Left kidney (tissue), 8 donors: ENCODE results near the gene ATP6V1G1. TPM values are rescaled to one million over a fixed set of nuclear protein-coding genes. Genes with fewer than 3 reads are reported as not detected.

Experiments
- DNase-seq: peaks from one replicate; pipeline ENCODE4 v3.0.0-alpha.2; 2013
- long read RNA-seq, 8 donors: transcript quantifications; one replicate each; lab custom pipeline, GENCODE V29; 2026
- polyA plus RNA-seq: library from polyadenylated mRNA; unstranded; fragments of 120-200 nt; gene quantifications from one replicate; pipeline ENCODE4 v1.2.1, GENCODE V29; 2013; ENCODE audit not compliant: insufficient read length

The ATP6V1G1 gene
- 211 TPM for polyA plus RNA-seq
- long read RNA-seq, donor 1, transcript ATP6V1G1-201 (3 exons, 1,080 nt) = major isoform, 281 of 293 reads
- long read RNA-seq, donor 1, partial matches to known transcripts = 12 of 293 reads
- long read RNA-seq, donor 1, other reads (novel, unspliced or antisense) = 0 of 293 reads
- long read RNA-seq, donor 2, transcript ATP6V1G1-201 (3 exons, 1,080 nt) = major isoform, 223 of 266 reads
- long read RNA-seq, donor 2, partial matches to known transcripts = 36 of 266 reads
- long read RNA-seq, donor 2, other reads (novel, unspliced or antisense) = 7 of 266 reads
- long read RNA-seq, donor 3, transcript ATP6V1G1-201 (3 exons, 1,080 nt) = major isoform, 183 of 183 reads
- long read RNA-seq, donor 3, partial matches to known transcripts = 0 of 183 reads
- long read RNA-seq, donor 3, other reads (novel, unspliced or antisense) = 0 of 183 reads
- long read RNA-seq, donor 4, transcript ATP6V1G1-201 (3 exons, 1,080 nt) = major isoform, 36 of 63 reads
- long read RNA-seq, donor 4, partial matches to known transcripts = 27 of 63 reads
- long read RNA-seq, donor 4, other reads (novel, unspliced or antisense) = 0 of 63 reads
- long read RNA-seq, donor 5, transcript ATP6V1G1-201 (3 exons, 1,080 nt) = major isoform, 466 of 535 reads
- long read RNA-seq, donor 5, partial matches to known transcripts = 60 of 535 reads
- long read RNA-seq, donor 5, other reads (novel, unspliced or antisense) = 9 of 535 reads
- long read RNA-seq, donor 6, transcript ATP6V1G1-201 (3 exons, 1,080 nt) = major isoform, 248 of 355 reads
- long read RNA-seq, donor 6, partial matches to known transcripts = 107 of 355 reads
- long read RNA-seq, donor 6, other reads (novel, unspliced or antisense) = 0 of 355 reads
- long read RNA-seq, donor 7, transcript ATP6V1G1-201 (3 exons, 1,080 nt) = major isoform, 369 of 437 reads
- long read RNA-seq, donor 7, partial matches to known transcripts = 68 of 437 reads
- long read RNA-seq, donor 7, other reads (novel, unspliced or antisense) = 0 of 437 reads
- long read RNA-seq, donor 8, transcript ATP6V1G1-201 (3 exons, 1,080 nt) = major isoform, 106 of 116 reads
- long read RNA-seq, donor 8, partial matches to known transcripts = 10 of 116 reads
- long read RNA-seq, donor 8, other reads (novel, unspliced or antisense) = 0 of 116 reads

- peak; percentile 99 for DNase-seq
Observed at GRCh38 chr9:114587345-114588202, at the start of gene ATP6V1G1. TSS of gene ATP6V1G1 (plus strand) at chr9:114587769. CDS start at chr9:114587839, 70 bp downstream.

DNA sequence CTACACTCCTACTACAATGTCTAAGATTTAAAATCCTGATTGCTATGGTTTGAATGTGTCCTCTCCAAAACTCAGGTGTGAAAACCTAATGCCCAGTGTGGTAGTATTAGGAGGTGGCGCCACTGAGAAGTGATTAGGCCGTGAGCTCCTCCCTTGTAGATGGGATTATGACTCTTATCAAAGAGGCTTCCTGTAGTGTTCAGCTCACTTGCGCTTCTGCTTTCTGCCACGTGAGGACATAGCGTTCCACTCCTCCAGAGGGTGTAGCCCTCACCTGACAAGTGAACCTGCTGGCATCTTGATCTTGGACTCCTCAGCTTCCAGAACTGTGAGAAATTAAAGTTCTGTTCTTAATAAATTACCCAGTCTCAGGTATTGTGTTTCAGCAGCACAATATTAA is 49.3 kb upstream of the ATP6V1G1 start:
- DNase-seq = no peak

- DNase-seq = no peak
Observed at GRCh38 chr9:114539701-114540380, 47.7 kb upstream of the ATP6V1G1 start.

- no peak for DNase-seq
Observed at GRCh38 chr9:114545055-114545454, 42.5 kb upstream of the ATP6V1G1 start.

DNA sequence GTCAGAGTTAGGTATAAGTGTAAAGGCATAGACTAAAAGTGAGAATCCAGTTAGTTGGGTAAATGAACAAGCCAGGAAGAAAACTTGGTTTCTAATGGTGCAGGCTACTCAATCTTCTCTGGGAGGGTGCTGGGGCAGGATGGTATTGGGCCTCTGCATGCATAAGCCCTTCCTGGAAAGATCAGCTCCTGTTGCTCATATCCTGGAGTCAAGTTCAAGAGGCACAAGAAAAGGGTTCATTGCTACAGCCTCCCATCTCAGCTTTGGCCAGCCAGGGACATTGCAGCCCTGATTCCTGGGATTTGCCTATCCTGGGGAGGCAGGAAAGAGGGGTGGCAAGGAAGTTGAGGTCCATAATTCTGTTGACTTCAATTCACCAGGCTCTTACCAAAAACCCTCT is 40.7 kb upstream of the ATP6V1G1 start:
- DNase-seq = no peak

DNA sequence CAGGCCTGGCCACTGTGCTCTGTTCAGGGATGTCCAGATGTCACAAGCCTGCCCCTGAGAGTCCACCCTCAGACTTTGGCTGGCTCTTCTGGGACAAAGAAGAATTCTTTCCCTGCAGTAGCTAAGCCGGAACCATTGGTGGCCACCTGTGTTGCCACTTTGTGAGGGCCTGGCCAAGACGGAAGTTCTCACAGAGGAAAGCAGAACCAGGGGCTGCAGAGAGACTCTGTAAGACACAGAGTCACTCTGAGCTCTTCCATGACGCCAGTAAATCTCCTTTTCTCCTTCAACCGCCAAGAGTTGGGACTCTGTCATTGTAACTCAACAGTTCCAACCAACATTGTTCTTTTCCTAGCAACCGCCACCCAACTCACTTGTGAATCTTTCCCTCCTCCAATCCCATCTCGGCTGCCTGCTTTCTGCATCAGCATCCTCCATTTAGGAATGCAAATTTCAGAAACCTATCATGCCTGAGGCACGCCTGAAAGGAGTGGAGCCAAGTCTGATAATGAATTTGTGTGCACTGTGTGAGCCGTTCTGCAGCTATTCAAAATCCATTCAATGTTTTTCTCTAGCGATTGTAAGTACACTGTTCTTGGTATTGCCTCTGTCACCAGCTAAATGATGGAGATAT is 37.8 kb upstream of the ATP6V1G1 start:
- DNase-seq = no peak

DNA sequence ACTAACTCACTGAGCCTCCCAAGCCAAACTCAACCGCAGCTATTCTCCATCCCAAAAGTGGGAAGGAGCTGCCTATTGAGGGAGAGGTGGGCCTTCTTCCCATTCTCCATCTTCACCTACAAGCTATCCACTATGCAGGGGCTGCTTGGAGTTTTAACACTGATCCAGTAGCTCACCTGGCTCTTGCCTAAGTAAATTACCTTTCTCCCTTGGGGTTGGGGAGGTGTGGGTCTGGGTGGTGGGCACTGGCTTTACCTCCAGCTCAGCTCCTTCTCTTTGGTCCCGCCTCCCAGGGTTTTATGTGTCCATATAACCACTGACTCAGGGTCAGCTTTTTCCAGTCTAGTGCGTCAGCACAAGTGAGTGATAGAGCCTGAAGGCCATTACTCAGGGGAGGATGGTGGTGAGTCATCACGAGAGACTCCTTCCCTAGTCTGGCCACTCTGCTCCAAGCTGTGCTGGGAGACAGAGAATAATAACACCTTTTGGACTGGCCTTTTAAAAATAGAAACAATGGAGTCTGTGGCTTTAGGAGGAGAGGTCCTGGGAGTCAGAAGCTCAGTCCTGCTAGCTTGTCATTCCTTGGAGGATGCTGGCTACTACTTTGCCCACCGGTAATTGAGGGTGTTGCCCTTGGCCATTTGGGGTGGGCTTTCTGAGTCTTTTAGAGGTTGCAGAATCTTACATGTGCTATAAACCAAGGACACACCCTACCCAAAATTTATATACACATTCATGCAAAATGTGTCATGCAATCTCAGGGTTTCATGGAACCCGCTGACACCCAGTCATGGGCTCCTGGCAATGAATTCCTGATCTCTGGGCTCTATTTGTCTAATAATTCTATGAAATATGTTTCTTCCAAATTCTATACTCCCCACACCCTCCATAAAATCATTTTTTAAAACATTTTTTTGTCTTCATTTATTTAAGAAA is 35.6 kb upstream of the ATP6V1G1 start:
- peak; percentile 34 for DNase-seq

DNA sequence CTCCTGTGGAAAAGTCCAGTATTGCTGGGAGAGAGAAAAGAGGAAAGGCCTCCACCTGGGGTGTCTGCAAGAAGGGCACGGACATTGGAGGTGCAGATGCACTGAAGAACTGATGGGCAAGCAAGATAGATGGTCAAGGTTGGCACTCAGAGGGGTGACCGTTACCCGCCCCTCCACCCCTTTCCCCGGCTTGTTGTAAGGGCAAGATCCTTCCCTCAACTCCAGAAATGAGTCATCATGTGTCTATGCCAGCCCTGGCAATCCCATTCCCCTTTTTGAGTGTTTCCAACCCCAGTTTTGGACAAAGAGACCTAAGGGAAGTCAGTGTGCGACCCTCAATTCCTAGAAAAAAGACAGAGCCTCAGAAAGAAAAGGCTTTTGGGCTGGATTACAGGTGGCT is 34.9 kb upstream of the ATP6V1G1 start:
- no peak for DNase-seq

GRCh38 chr9:114553202-114553601 is 34.4 kb upstream of the ATP6V1G1 start:
- DNase-seq = no peak

- DNase-seq = no peak
Observed at GRCh38 chr9:114555696-114556095, 31.9 kb upstream of the ATP6V1G1 start.

- DNase-seq = no peak
Observed at GRCh38 chr9:114558027-114558675, 29.4 kb upstream of the ATP6V1G1 start.

- peak; percentile 35 for DNase-seq
Observed at GRCh38 chr9:114559830-114560513, 27.6 kb upstream of the ATP6V1G1 start.

- DNase-seq = no peak
Observed at GRCh38 chr9:114560956-114561355, 26.6 kb upstream of the ATP6V1G1 start.

DNA sequence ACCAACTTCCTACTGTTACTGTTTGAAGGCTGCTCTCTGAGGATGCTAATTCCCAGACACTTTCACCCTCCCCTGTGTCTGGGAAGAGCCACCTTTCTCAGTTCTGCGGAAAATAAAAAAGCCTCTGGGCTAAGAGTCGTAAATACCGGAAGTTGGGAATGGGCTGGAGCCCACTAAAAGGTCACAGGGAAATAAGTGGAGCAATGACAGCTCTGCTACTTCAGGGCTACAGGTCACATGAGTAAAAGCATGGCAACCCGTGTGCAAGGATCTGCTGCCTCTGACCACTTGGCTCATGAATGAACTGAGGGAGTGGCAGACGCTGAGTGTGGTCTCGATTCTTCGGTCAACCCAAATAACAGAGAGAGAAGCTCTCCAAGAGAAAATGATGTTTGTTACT is 25.8 kb upstream of the ATP6V1G1 start:
- no peak for DNase-seq

DNA sequence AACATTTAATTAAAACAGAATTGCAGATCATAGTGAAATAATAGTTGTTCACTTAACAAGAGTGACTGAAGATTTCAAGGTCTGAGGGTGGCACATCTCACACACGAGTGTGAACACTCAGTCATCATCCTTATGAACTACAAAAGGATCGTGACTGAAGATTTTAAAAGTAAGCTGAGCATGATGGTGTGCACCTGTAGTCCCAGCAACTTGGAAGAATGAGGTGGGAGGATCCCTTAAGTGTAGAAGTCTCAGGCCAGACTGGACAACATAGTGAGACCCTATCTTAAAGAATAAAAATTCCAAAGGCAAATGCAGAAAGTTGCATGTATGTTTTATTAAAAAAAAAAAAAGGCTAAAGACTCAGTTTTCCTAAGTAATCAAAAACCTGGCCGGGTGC is 22.4 kb upstream of the ATP6V1G1 start:
- DNase-seq = no peak

DNA sequence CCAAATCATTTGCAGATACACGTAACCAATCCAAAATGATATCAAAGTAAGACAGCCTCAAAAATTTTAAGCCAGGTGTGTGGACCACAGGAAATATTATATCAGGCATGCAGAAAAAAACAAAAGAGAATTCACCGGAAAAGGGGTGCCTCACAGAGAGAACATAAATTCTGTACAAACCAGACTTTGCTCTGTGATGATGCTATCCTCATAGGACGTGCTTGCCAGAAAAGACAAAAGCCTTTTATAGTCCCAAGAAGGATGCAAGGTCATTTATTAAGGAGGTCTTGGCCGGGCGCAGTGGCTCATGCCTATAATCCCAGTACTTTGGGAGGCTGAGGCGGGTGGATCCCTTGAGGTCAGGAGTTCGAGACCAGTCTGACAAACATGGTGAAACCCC is 16.8 kb upstream of the ATP6V1G1 start:
- DNase-seq = no peak

DNA sequence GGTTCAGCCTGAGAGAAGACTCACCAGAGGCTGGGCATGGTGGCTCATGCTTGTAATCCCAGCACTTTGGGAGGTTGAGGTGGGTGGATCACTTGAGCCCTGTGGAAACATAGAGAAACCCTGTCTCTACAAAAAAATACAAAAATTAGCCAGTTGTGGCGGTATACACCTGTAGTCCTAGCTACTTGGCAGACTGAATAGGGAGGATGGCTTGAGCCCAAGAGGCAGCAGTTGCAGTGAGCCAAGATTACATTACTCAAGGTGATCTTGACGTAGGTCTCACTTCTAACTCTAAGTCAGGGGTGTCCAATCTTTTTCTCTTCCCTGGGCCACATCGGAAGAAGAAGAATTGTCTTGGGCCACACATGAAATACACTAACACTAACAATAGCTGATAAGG is 16.2 kb upstream of the ATP6V1G1 start:
- no peak for DNase-seq

DNA sequence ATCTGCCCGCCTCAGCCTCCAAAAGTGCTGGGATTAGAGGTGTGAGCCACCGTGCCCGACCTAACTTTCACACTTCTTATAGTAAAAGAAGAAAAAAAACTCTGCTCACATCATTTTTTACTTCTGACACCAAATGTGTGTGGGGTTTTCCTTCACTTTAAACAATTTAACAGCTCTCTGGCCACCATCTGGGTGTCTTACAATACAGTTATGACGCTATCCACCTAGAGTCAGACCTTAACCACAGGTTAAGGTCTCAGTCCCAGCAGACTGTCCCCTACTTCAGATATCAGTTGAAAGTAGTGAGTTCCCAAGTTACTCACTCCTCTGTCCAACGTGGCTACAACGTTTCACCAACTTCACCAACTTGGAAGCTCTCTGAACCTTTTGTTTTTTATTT is 15.4 kb upstream of the ATP6V1G1 start:
- no peak for DNase-seq
